Keratinocyte (primary cell): ENCODE measurements around the gene GOLGA8J. TPM values are rescaled to one million over a fixed set of nuclear protein-coding genes. Genes with fewer than 3 reads are reported as not detected.

Source experiments
- DNase-seq: peaks from one replicate; pipeline ENCODE4 v3.0.0-alpha.2; 2011; ENCODE audit warnings: low read depth, missing footprints, low spot score
- FAIRE-seq: peaks from 2 replicates; lab custom pipeline; 2011; peaks lifted over from hg19 to GRCh38; lab: Jason Lieb, UNC
- H2AFZ ChIP-seq: 2 replicates; pipeline ENCODE4 v1.6.0; 2012; ENCODE audit warnings: low read length, control low read depth, inconsistent platforms; ENCODE audit not compliant: control insufficient read depth
- H3K27ac ChIP-seq: 2 replicates; pipeline ENCODE4 v1.5.1; 2011; ENCODE audit warnings: low read length; ENCODE audit not compliant: control insufficient read depth, insufficient read depth
- H3K27me3 ChIP-seq: 3 replicates; pipeline ENCODE4 v1.6.0; 2011; ENCODE audit warnings: low read length; ENCODE audit not compliant: control insufficient read depth, insufficient read depth; ENCODE audit errors: extremely low read depth
- H3K36me3 ChIP-seq, 2 experiments: 2 replicates in 1 of 2; 3 replicates in 1 of 2; pipeline ENCODE4 v1.5.1; 2011; ENCODE audit warnings: low read length in 2 of 2, mild to moderate bottlenecking in 1 of 2; ENCODE audit not compliant: control insufficient read depth in 2 of 2, insufficient read depth in 2 of 2; ENCODE audit errors: extremely low read depth in 1 of 2
- H3K4me1 ChIP-seq: 3 replicates; pipeline ENCODE4 v1.5.1; 2011; ENCODE audit warnings: low read length; ENCODE audit not compliant: control insufficient read depth, insufficient read depth; ENCODE audit errors: extremely low read depth
- H3K4me2 ChIP-seq: 3 replicates; pipeline ENCODE4 v1.6.0; 2011; ENCODE audit warnings: low read depth, low read length; ENCODE audit not compliant: control insufficient read depth, insufficient read depth; ENCODE audit errors: extremely low read depth
- H3K4me3 ChIP-seq, 3 experiments: fragments of 200-600 bp in 1 of 3; sonication (generic) in 1 of 3; 2 replicates in 2 of 3; 3 replicates in 1 of 3; pipeline ENCODE4 v1.5.1; 2011 to 2016; ENCODE audit warnings: low read length in 3 of 3, mild to moderate bottlenecking in 3 of 3, control low read depth in 2 of 3, inconsistent platforms in 1 of 3, low read depth in 1 of 3, mixed read lengths in 1 of 3, mixed run types in 1 of 3, moderate library complexity in 1 of 3; ENCODE audit not compliant: control insufficient read depth in 2 of 3, insufficient read depth in 2 of 3; ENCODE audit errors: extremely low read depth in 1 of 3
- H3K79me2 ChIP-seq: 2 replicates; pipeline ENCODE4 v1.6.0; 2012; ENCODE audit warnings: low read length; ENCODE audit not compliant: control insufficient read depth, insufficient read depth
- H3K9ac ChIP-seq: 3 replicates; pipeline ENCODE4 v1.6.0; 2011; ENCODE audit warnings: low read length; ENCODE audit not compliant: control insufficient read depth, insufficient read depth; ENCODE audit errors: extremely low read depth
- H3K9me1 ChIP-seq: 3 replicates; pipeline ENCODE4 v1.6.0; 2011; ENCODE audit warnings: low read length; ENCODE audit not compliant: control insufficient read depth, insufficient read depth; ENCODE audit errors: extremely low read depth
- H3K9me3 ChIP-seq: 2 replicates; pipeline ENCODE4 v1.5.1; 2012; ENCODE audit warnings: low read depth, low read length; ENCODE audit not compliant: control insufficient read depth
- H4K20me1 ChIP-seq: 3 replicates; pipeline ENCODE4 v1.6.0; 2011; ENCODE audit warnings: low read length; ENCODE audit not compliant: control insufficient read depth, insufficient read depth; ENCODE audit errors: extremely low read depth
- CTCF ChIP-seq, 3 experiments: IDR thresholded peaks in 1 of 3; conservative IDR thresholded peaks in 1 of 3; optimal IDR thresholded peaks in 1 of 3; 2 replicates in 2 of 3; 3 replicates in 1 of 3; pipeline versions ENCODE3 to v1.5.1; 2011; ENCODE audit warnings: low read length in 3 of 3, mild to moderate bottlenecking in 3 of 3, moderate library complexity in 2 of 3, control low read depth in 1 of 3, inconsistent platforms in 1 of 3; ENCODE audit not compliant: insufficient read depth in 2 of 3; ENCODE audit errors: extremely low read depth in 1 of 3
- EZH2 ChIP-seq: IDR thresholded peaks from one replicate; pipeline ENCODE4 v1.6.1; 2012; ENCODE audit warnings: inconsistent platforms, mild to moderate bottlenecking, low read length, moderate library complexity
- dilution Hi-C: fragments of 300-500 bp; cut with MboI; formaldehyde crosslinking; loops from one replicate; pipeline ENCODE4 v1.7.0; 2020; ENCODE audit warnings: low sequenced_read_pairs; ENCODE audit not compliant: extremely low pct_ligation_motif_present
- polyA plus RNA-seq, 5 experiments: library from polyadenylated mRNA; depleted of rRNA in 3 of 5; stranded (reverse) in 3 of 5; stranded (forward) in 1 of 5; unstranded in 1 of 5; fragments of >200 nt; gene quantifications; 1 replicate in 1 of 5; 2 replicates in 3 of 5; 3 replicates in 1 of 5; pipeline versions ENCODE4 v1.2.1 to v1.2.3, GENCODE V29; 2011 to 2012; ENCODE audit warnings: missing spikeins in 2 of 5, low read depth in 1 of 5, low replicate concordance in 1 of 5

The GOLGA8J gene
- polyA plus RNA-seq, 1 donor (not counting 4 experiments of a cell fraction or from before 2014, with no cell fraction given) = not detected

DNA sequence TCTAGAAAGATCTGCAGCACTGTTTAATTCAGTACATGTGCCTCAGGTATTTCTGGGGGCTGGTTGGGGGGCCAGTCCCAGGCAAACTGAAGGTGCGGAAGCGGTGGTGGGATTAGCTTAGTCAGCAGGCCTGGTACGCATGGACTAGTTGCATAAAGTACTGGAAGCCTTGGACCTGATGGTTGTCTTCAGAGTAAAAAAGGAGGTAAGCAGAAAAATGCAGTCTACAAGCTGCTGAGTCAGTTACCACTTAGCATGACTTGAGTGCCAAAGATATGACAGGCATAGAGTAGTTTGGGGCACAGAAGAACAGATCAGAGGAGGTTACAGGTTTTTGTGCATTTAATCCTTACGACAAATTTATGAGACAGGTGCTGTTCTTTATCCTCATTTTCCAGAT lies 19.9 kb upstream of the GOLGA8J start:
- Histone ChIP-seq H4K20me1 (no peaks in the 10 kb centered on the region), H3K79me2 (no peaks in the 10 kb centered on the region), H3K4me2 (no peak overlapping the region), H3K36me3 (no peaks in the 10 kb centered on the region), H3K4me3 (no peak overlapping the region), H3K9me3 (no peaks in the 10 kb centered on the region), H3K9me1 (no peaks in the 10 kb centered on the region), H3K27ac (no peak overlapping the region), H3K4me1 (peaks cover 9% of the 10 kb centered on the region), H2AFZ (no peak overlapping the region), H3K9ac (no peak overlapping the region), H3K27me3 (peaks cover 7% of the 10 kb centered on the region)
- TF ChIP-seq CTCF (optimal IDR thresholded peaks at IDR 0.05 in 1 of 3, IDR thresholded peaks at IDR 0.05 in 1 of 3, conservative IDR thresholded peaks at IDR 0.05 in 1 of 3; ENCODE audit: extremely low read depth in 1 of 3, insufficient read depth in 2 of 3, low read length in 3 of 3) (no peak), EZH2 (no peak)
- FAIRE-seq (peak; percentile 48), DNase-seq (no peak)
- dilution Hi-C loops = no loop called here

DNA sequence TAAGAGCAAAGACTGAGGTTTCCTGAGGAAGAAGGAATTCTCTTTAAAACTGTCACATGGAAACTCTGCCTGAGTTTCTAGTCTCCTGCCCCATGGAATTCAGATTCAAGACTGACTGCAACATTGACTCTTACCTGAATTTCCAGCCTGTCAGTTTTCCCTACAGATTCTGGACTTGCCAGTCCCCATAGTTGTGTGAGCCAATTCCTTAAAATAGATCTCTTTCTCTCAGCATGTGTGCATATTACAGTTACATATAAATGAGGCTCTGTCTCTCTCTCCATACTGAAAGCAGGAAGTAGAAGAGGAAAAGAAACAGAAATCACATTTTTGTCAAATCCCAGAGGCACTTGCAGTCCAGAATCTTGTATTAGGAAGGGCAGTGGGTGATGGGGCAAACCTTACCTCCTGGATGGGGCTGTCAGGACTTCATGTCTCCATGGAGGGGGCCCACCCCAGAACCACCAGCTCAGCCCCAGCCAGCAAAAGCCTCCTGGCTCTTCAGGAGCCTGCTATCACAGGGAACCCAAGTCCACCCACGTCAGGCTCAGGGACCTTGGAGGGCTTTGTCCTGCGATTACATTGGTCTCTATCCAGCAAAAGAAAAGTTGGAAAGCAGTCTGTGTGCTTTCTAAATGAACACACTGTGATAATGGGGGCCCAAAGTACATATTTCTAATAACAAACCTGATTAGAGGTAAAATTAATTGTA lies 18.8 kb upstream of the GOLGA8J start:
- H3K27me3 ChIP-seq = peaks cover 9% of the 10 kb centered on the region

More for the DNA sequence above, 18.8 kb upstream of the GOLGA8J start:
- Histone ChIP-seq H3K9me1 (no peaks in the 10 kb centered on the region), H4K20me1 (no peaks in the 10 kb centered on the region), H3K4me1 (peaks cover 9% of the 10 kb centered on the region), H3K79me2 (no peaks in the 10 kb centered on the region), H2AFZ (no peak overlapping the region), H3K9me3 (no peaks in the 10 kb centered on the region), H3K9ac (no peak overlapping the region), H3K4me2 (no peak overlapping the region), H3K27ac (no peak overlapping the region), H3K4me3 (no peak overlapping the region), H3K36me3 (no peaks in the 10 kb centered on the region)
- no peak for FAIRE-seq
- no peak for DNase-seq
- no peak for TF ChIP-seq EZH2
- TF ChIP-seq CTCF (optimal IDR thresholded peaks at IDR 0.05 in 1 of 3, IDR thresholded peaks at IDR 0.05 in 1 of 3, conservative IDR thresholded peaks at IDR 0.05 in 1 of 3; ENCODE audit: extremely low read depth in 1 of 3, insufficient read depth in 2 of 3, low read length in 3 of 3) = no peak
- dilution Hi-C loops = no loop called here
